ENCODE data around the gene FAAH.

Gene FAAH

GRCh38 chr1:46458846-46459245, 64.7 kb downstream of the FAAH start:
- TF ChIP-seq CTCF (IDR thresholded peaks at IDR 0.05) (no peak), ZFX (IDR thresholded peaks at IDR 0.05; ENCODE audit: borderline replicate concordance) (no peak)

DNA sequence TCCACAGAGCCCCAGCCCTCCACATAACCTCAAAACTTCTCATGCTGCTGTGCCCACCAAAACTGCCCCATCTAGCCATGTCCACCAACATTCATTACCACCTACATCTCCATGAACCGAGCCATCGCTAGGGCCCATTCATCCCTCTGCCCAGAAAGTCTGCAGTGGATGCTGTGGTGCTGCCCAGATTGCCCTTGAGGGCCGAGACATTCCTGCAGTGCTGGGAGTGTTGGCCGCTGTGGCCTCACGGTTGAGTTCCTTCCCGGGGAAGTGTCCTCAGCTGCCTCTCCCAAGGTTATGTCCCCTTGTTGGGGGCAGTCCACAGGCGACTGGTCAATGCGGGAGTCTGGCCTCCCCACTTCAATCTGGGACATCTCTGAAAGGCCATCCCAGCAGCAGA, 65.2 kb downstream of the FAAH start:
- H3K27ac ChIP-seq = no peak overlapping the region
- no peak for TF ChIP-seq ZFX (IDR thresholded peaks at IDR 0.05; ENCODE audit: borderline replicate concordance)
- TF ChIP-seq CTCF (IDR thresholded peaks at IDR 0.05) = no peak

More at GRCh38 chr1:46458846-46459245, 64.7 kb downstream of the FAAH start:
- H3K27ac ChIP-seq = no peak overlapping the region

- TF ChIP-seq ZFX (IDR thresholded peaks at IDR 0.05; ENCODE audit: borderline replicate concordance) = no peak
- no peak for TF ChIP-seq CTCF (IDR thresholded peaks at IDR 0.05)
- no peak overlapping the region for H3K27ac ChIP-seq
Measured at GRCh38 chr1:46461017-46461808, 67.1 kb downstream of the FAAH start.

GRCh38 chr1:46461809-46462448, 67.8 kb downstream of the FAAH start:
- H3K27ac ChIP-seq = no peak overlapping the region
- TF ChIP-seq CTCF (IDR thresholded peaks at IDR 0.05) (no peak), ZFX (IDR thresholded peaks at IDR 0.05; ENCODE audit: borderline replicate concordance) (no peak)
